CD4-positive, alpha-beta memory T cell (primary cell): ENCODE measurements around the gene HM13. TPM values are rescaled to one million over a fixed set of nuclear protein-coding genes. Genes with fewer than 3 reads are reported as not detected.
"Not testable (repeated sequence)": the region's sequence is repeated elsewhere in the genome, so short reads cannot be mapped to it uniquely, and the experiment has no call there.

Source experiments
- CTCF ChIA-PET: fragments of 350-600 bp; sonication (Branson Sonifier 250); formaldehyde crosslinking; loops from one replicate; lab custom pipeline; 2021; ENCODE audit warnings: inconsistent platforms; ENCODE audit not compliant: partially characterized antibody; lab: Charles Lee
- POLR2A ChIA-PET: fragments of 350-600 bp; sonication (Branson Sonifier 250); formaldehyde crosslinking; loops from one replicate; lab custom pipeline; 2021; ENCODE audit not compliant: partially characterized antibody; lab: Charles Lee
- DNase-seq, 5 donors: peaks; one replicate each; pipeline versions ENCODE4 v3.0.0 to v3.0.0-alpha.2; 2020 to 2022; ENCODE audit warnings: mixed read lengths in 1 of 5
- H3K27ac ChIP-seq: one replicate; pipeline ENCODE4 v1.7.0; 2013; ENCODE audit warnings: low read depth, low read length
- H3K27me3 ChIP-seq: 2 replicates; pipeline ENCODE4 v1.7.0; 2013; ENCODE audit warnings: mild to moderate bottlenecking, low read length, moderate library complexity; ENCODE audit not compliant: insufficient read depth
- H3K36me3 ChIP-seq: 2 replicates; pipeline ENCODE4 v1.7.0; 2013; ENCODE audit warnings: mild to moderate bottlenecking, low read length, moderate library complexity; ENCODE audit not compliant: insufficient read depth
- H3K4me1 ChIP-seq: 2 replicates; pipeline ENCODE4 v1.7.0; 2013; ENCODE audit warnings: mild to moderate bottlenecking, low read length, moderate library complexity; ENCODE audit not compliant: insufficient read depth
- H3K4me3 ChIP-seq, 2 donors: one replicate each; pipeline ENCODE4 v1.7.0; 2013; ENCODE audit warnings: low read length in 2 of 2, mild to moderate bottlenecking in 1 of 2
- H3K9me3 ChIP-seq, 2 donors: one replicate each; pipeline ENCODE4 v1.7.0; 2013; ENCODE audit warnings: low read length in 2 of 2, control low read depth in 1 of 2; ENCODE audit not compliant: control insufficient read depth in 1 of 2
- H3K27ac Mint-ChIP-seq, 7 donors: one replicate each; pipeline ENCODE4 v1.8.0; 2020 to 2021; ENCODE audit warnings: mixed read lengths in 7 of 7, mild to moderate bottlenecking in 6 of 7, inconsistent platforms in 3 of 7, moderate library complexity in 3 of 7
- H3K27me3 Mint-ChIP-seq, 2 donors: one replicate each; pipeline ENCODE4 v1.8.0; 2020 to 2021; ENCODE audit warnings: mixed read lengths in 2 of 2
- H3K36me3 Mint-ChIP-seq, 2 donors: one replicate each; pipeline ENCODE4 v1.8.0; 2020 to 2021; ENCODE audit warnings: mixed read lengths in 2 of 2, inconsistent platforms in 1 of 2, mild to moderate bottlenecking in 1 of 2
- H3K4me1 Mint-ChIP-seq, 4 donors: one replicate each; pipeline ENCODE4 v1.8.0; 2020 to 2021; ENCODE audit warnings: mixed read lengths in 4 of 4, mild to moderate bottlenecking in 1 of 4
- H3K4me3 Mint-ChIP-seq, 8 donors: one replicate each; pipeline ENCODE4 v1.8.0; 2020 to 2021; ENCODE audit warnings: mixed read lengths in 8 of 8, mild to moderate bottlenecking in 7 of 8, moderate library complexity in 6 of 8, inconsistent platforms in 3 of 8
- H3K9me3 Mint-ChIP-seq, 8 donors: one replicate each; pipeline ENCODE4 v1.8.0; 2020 to 2021; ENCODE audit warnings: mixed read lengths in 8 of 8, mild to moderate bottlenecking in 5 of 8, inconsistent platforms in 3 of 8, moderate library complexity in 1 of 8
- intact Hi-C: fragments of 100-400 bp; cut with micrococcal nuclease; formaldehyde crosslinking; loops from one replicate; pipeline ENCODE4 v1.15.1; 2023
- polyA plus RNA-seq, 2 donors: library from polyadenylated mRNA; unstranded; fragments of 300-500 nt; fragmentation: Illumina TruSeq; gene quantifications; one replicate each; pipeline ENCODE4 v1.2.3, GENCODE V29; 2021
- total RNA-seq, 2 experiments: library from RNA; stranded (reverse); gene quantifications; one replicate each; pipeline ENCODE4 v1.2.3, GENCODE V29; 2021

HM13 gene
- total and polyA plus RNA-seq, 4 experiments from 2014 or later, result 133 to 171 (median 161) TPM

GRCh38 chr20:31521267-31521666, 7.0 kb downstream of the HM13 start:
- H3K4me3 Mint-ChIP-seq, DNase-seq, H3K27me3 Mint-ChIP-seq, H3K4me3 ChIP-seq, H3K9me3 Mint-ChIP-seq, H3K36me3 ChIP-seq, H3K27ac ChIP-seq, intact Hi-C loops, H3K27me3 ChIP-seq, H3K9me3 ChIP-seq, POLR2A ChIA-PET: not testable (repeated sequence)
- peaks cover 45% of the 10 kb centered on the region for H3K4me1 ChIP-seq
- Mint-ChIP-seq H3K36me3 (peaks cover 13 to 44% of the 10 kb centered on the region in 2 donors), H3K27ac (peak overlapping the region in 1 of 7 donors; percentile 50), H3K4me1 (peaks cover 25 to 60% (median 42%) of the 10 kb centered on the region in 4 donors)
- CTCF ChIA-PET, result interaction anchor here (0.8 to 1.3 kb wide), 2 partner anchors 18 to 19 kb away, joined by 3 to 4 read pairs; no protein-coding TSS in a partner anchor

GRCh38 chr20:31522731-31523130, 8.5 kb downstream of the HM13 start:
- Histone ChIP-seq H3K9me3 (no peaks in the 10 kb centered on the region), H3K4me1 (peaks cover 31% of the 10 kb centered on the region), H3K27ac (no peak overlapping the region), H3K4me3 (no peak overlapping the region), H3K27me3 (no peaks in the 10 kb centered on the region), H3K36me3 (peaks cover 15% of the 10 kb centered on the region)
- ChIA-PET CTCF (interaction anchor here (1.1 kb wide), 1 partner anchor 19 kb away, joined by 4 read pairs; no protein-coding TSS in a partner anchor), POLR2A (no interaction called here)
- Mint-ChIP-seq H3K4me1 (peaks cover 26 to 62% (median 43%) of the 10 kb centered on the region in 4 donors), H3K27me3 (no peaks in the 10 kb centered on the region), H3K4me3 (no peak overlapping the region), H3K9me3 (no peaks in the 10 kb centered on the region), H3K27ac (peak overlapping the region in 1 of 7 donors; percentile 32), H3K36me3 (peaks cover 18 to 59% of the 10 kb centered on the region in 2 donors)
- intact Hi-C loops, result no loop called here
- DNase-seq, result no peak

GRCh38 chr20:31523361-31524283, 9.4 kb downstream of the HM13 start:
- no peak overlapping the region for H3K27ac ChIP-seq
- Mint-ChIP-seq H3K9me3 (no peaks in the 10 kb centered on the region), H3K36me3 (peaks cover 23 to 62% of the 10 kb centered on the region in 2 donors), H3K27me3 (no peaks in the 10 kb centered on the region), H3K27ac (peak overlapping the region in 2 of 7 donors; percentile 13 to 57), H3K4me1 (peaks cover 26 to 61% (median 43%) of the 10 kb centered on the region in 4 donors), H3K4me3 (no peak overlapping the region)
- no peak overlapping the region for H3K4me3 ChIP-seq
- POLR2A ChIA-PET, result no interaction called here
- H3K9me3 ChIP-seq, result no peaks in the 10 kb centered on the region
- no peak for DNase-seq
- intact Hi-C loops, result no loop called here
- H3K36me3 ChIP-seq, result peaks cover 18% of the 10 kb centered on the region
- CTCF ChIA-PET, result interaction anchor here (1.1 to 1.7 kb wide), 2 partner anchors 20 to 89 kb away, joined by 4 read pairs; no protein-coding TSS in a partner anchor
- no peaks in the 10 kb centered on the region for H3K27me3 ChIP-seq
- H3K4me1 ChIP-seq, result peaks cover 29% of the 10 kb centered on the region

GRCh38 chr20:31527266-31527665, 13.0 kb downstream of the HM13 start:
- H3K4me3 Mint-ChIP-seq, result no peak overlapping the region
- ChIA-PET CTCF (no interaction called here), POLR2A (no interaction called here)
- no peak overlapping the region for H3K4me3 ChIP-seq
- H3K27me3 Mint-ChIP-seq, result no peaks in the 10 kb centered on the region
- H3K27me3 ChIP-seq, result no peaks in the 10 kb centered on the region
- no peak overlapping the region for H3K27ac ChIP-seq
- intact Hi-C loops, result no loop called here
- no peak for DNase-seq
- H3K9me3 ChIP-seq, result no peaks in the 10 kb centered on the region
- peaks cover 15 to 39% (median 23%) of the 10 kb centered on the region in 4 donors for H3K4me1 Mint-ChIP-seq
- peaks cover 45% of the 10 kb centered on the region for H3K36me3 ChIP-seq
- H3K9me3 Mint-ChIP-seq, result no peaks in the 10 kb centered on the region
- H3K4me1 ChIP-seq, result peaks cover 5% of the 10 kb centered on the region
- H3K27ac Mint-ChIP-seq, result peak overlapping the region in 2 of 7 donors; percentile 24 to 87
- peaks cover 31 to 56% of the 10 kb centered on the region in 2 donors for H3K36me3 Mint-ChIP-seq

- Mint-ChIP-seq H3K27ac (peak overlapping the region in 1 of 7 donors; percentile 24), H3K36me3 (peaks cover 57 to 87% of the 10 kb centered on the region in 2 donors), H3K27me3 (no peaks in the 10 kb centered on the region), H3K4me1 (peaks cover 9 to 32% (median 12%) of the 10 kb centered on the region in 4 donors), H3K4me3 (no peak overlapping the region), H3K9me3 (peaks cover 0 to 5% (median 0%) of the 10 kb centered on the region in 8 donors)
- no peak overlapping the region for H3K27ac ChIP-seq
- ChIA-PET CTCF (interaction anchor here (1.4 kb wide), 1 partner anchor 27 kb away, joined by 3 read pairs; no protein-coding TSS in a partner anchor), POLR2A (no interaction called here)
- H3K27me3 ChIP-seq, result no peaks in the 10 kb centered on the region
- no peaks in the 10 kb centered on the region for H3K4me1 ChIP-seq
- H3K4me3 ChIP-seq, result no peak overlapping the region
- no peaks in the 10 kb centered on the region for H3K9me3 ChIP-seq
- intact Hi-C loops, result no loop called here
- peaks cover 78% of the 10 kb centered on the region for H3K36me3 ChIP-seq
- no peak for DNase-seq
Observed at GRCh38 chr20:31535298-31535697, 21.1 kb downstream of the HM13 start.

DNA sequence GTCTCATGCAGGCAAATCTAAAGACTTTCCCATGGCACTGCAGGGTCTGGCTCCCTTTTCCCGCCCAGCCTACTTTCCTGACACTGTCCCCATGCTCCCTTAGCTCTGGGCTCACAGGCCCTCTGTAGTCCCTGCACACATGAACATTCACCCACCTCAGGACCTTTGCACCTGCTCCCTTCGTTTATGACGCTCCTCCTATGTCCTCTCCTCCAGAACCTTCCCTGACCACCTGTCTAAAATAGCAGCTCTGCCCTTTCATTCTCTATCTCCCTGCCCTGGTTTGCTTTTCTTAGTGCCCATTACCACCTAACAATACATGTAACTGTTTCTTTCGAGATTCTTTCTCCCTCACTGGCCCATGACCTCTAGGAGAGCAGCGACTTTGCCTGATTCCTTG, 22.3 kb downstream of the HM13 start:
- peaks cover 50 to 82% of the 10 kb centered on the region in 2 donors for H3K36me3 Mint-ChIP-seq
- POLR2A ChIA-PET, result no interaction called here
- H3K9me3 Mint-ChIP-seq, result peaks cover 0 to 5% (median 0%) of the 10 kb centered on the region in 8 donors

More for the DNA sequence above, 22.3 kb downstream of the HM13 start:
- no peaks in the 10 kb centered on the region for H3K4me1 ChIP-seq
- intact Hi-C loops, result no loop called here
- no peaks in the 10 kb centered on the region for H3K9me3 ChIP-seq
- no peak for DNase-seq
- Mint-ChIP-seq H3K27ac (peak overlapping the region in 1 of 7 donors; percentile 80), H3K27me3 (no peaks in the 10 kb centered on the region), H3K4me3 (peak overlapping the region in 1 of 8 donors; percentile 2), H3K4me1 (peaks cover 6 to 29% (median 9%) of the 10 kb centered on the region in 4 donors)
- CTCF ChIA-PET, result interaction anchor here (2.3 kb wide), 1 partner anchor 76 kb away, joined by 8 read pairs; no protein-coding TSS in a partner anchor
- no peak overlapping the region for H3K4me3 ChIP-seq
- no peaks in the 10 kb centered on the region for H3K27me3 ChIP-seq
- H3K36me3 ChIP-seq, result peaks cover 69% of the 10 kb centered on the region
- H3K27ac ChIP-seq, result no peak overlapping the region
